Ishikawa (cell line): ENCODE data around the gene RPS14.

Source experiments
- CEBPB ChIP-seq: IDR thresholded peaks from 2 replicates; pipeline ENCODE4 v1.6.1; 2012
- CREB1 ChIP-seq: IDR thresholded peaks from 2 replicates; pipeline ENCODE4 v1.6.1; 2012; ENCODE audit warnings: low read depth
- EGR1 ChIP-seq: IDR thresholded peaks from 2 replicates; pipeline ENCODE4 v1.6.1; 2012
- EP300 ChIP-seq: IDR thresholded peaks from 2 replicates; pipeline ENCODE4 v1.6.1; 2012; ENCODE audit warnings: borderline replicate concordance
- FOXM1 ChIP-seq: IDR thresholded peaks from 2 replicates; pipeline ENCODE4 v1.6.1; 2012; ENCODE audit warnings: low read depth, borderline replicate concordance
- NFIC ChIP-seq: IDR thresholded peaks from 2 replicates; pipeline ENCODE4 v1.6.1; 2012
- RAD21 ChIP-seq: IDR thresholded peaks from 2 replicates; pipeline ENCODE4 v1.6.1; 2012; ENCODE audit warnings: low read depth
- TAF1 ChIP-seq: IDR thresholded peaks from 2 replicates; pipeline ENCODE4 v1.6.1; 2012; ENCODE audit warnings: low read depth, mild to moderate bottlenecking
- TCF12 ChIP-seq: IDR thresholded peaks from 2 replicates; pipeline ENCODE4 v1.6.1; 2012; ENCODE audit warnings: low read depth
- TEAD4 ChIP-seq: IDR thresholded peaks from 2 replicates; pipeline ENCODE4 v1.6.1; 2012
- YY1 ChIP-seq: IDR thresholded peaks from 2 replicates; pipeline ENCODE4 v1.6.1; 2012; ENCODE audit warnings: low read depth
- ZBTB7A ChIP-seq: IDR thresholded peaks from 2 replicates; pipeline ENCODE4 v1.6.1; 2012; ENCODE audit warnings: low read depth
- TF ChIP-seq, protein P1 (sequence below): IDR thresholded peaks from 2 replicates; pipeline ENCODE4 v1.6.1; 2012; ENCODE audit warnings: low read depth, mild to moderate bottlenecking
- TF ChIP-seq, protein P2 (sequence below): IDR thresholded peaks from 2 replicates; pipeline ENCODE4 v1.6.1; 2012
- TF ChIP-seq, protein P3 (sequence below): IDR thresholded peaks from 2 replicates; pipeline ENCODE4 v1.6.1; 2012

The RPS14 gene

DNA sequence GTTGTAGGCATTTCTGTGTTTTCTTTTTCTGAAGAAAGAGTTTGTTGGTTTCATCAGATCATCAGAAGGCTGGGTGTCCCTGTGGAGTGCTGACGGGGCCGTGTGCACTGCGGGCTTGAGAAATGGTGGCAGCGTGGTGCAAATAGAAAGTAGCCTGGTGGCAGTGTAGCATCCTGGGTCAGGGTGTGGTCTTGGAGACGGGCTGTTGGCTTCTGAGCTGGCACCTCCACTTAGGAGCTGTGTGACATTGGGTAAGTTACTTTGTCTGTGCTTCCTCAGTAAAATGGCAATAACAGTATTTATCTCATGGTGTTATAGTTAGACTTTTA is 48.4 kb upstream of the RPS14 start:
- no peak for TF ChIP-seq FOXM1

DNA sequence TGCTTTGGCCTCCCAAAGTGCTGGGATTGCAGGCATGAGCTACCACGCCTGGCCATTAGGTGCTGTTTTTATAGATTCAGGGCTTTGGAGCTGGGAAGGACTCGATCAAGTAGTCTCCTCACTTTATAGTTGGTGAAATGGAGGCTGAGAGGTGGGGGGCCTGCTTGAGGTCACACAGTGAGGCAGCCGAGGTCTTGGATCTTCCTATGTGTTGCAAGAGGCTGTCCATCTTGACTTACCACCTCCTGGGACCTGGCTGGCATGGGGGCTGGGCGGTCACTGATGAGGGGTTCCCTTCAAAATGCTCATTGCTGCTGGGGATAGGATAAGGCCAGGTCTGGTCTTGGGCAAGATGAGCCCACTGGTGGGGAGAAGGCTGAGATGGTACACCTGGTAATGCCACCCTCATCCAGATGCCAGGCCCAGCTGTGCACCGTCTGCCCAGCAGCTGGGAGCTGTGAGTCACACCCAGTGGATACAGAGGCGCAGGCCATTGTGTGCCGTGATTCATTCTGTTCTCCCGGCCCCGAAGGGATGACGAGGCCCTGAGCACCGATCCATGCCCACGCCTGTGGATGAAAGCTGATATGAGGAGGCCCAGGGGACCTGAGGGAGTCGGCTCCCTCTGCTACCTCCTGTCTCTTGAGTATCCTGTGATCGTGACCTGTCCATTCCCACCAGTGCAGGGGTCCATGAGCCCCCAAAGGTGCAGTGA is 47.9 kb upstream of the RPS14 start:
- TF ChIP-seq NFIC (peak; percentile 75), RAD21 (no peak), CREB1 (no peak), EP300 (peak; percentile 94), FOXM1 (peak; percentile 80), CEBPB (peak; percentile 76), ZBTB7A (peak; percentile 52; the same call in 1 of the 2 replicates), TCF12 (peak; percentile 97), EGR1 (no peak), TAF1 (no peak), TEAD4 (peak; percentile 84), YY1 (peak; percentile 36; the same call in 1 of the 2 replicates)
- TF ChIP-seq, protein P1, sequence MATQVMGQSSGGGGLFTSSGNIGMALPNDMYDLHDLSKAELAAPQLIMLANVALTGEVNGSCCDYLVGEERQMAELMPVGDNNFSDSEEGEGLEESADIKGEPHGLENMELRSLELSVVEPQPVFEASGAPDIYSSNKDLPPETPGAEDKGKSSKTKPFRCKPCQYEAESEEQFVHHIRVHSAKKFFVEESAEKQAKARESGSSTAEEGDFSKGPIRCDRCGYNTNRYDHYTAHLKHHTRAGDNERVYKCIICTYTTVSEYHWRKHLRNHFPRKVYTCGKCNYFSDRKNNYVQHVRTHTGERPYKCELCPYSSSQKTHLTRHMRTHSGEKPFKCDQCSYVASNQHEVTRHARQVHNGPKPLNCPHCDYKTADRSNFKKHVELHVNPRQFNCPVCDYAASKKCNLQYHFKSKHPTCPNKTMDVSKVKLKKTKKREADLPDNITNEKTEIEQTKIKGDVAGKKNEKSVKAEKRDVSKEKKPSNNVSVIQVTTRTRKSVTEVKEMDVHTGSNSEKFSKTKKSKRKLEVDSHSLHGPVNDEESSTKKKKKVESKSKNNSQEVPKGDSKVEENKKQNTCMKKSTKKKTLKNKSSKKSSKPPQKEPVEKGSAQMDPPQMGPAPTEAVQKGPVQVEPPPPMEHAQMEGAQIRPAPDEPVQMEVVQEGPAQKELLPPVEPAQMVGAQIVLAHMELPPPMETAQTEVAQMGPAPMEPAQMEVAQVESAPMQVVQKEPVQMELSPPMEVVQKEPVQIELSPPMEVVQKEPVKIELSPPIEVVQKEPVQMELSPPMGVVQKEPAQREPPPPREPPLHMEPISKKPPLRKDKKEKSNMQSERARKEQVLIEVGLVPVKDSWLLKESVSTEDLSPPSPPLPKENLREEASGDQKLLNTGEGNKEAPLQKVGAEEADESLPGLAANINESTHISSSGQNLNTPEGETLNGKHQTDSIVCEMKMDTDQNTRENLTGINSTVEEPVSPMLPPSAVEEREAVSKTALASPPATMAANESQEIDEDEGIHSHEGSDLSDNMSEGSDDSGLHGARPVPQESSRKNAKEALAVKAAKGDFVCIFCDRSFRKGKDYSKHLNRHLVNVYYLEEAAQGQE, result no peak
- TF ChIP-seq, protein P2, sequence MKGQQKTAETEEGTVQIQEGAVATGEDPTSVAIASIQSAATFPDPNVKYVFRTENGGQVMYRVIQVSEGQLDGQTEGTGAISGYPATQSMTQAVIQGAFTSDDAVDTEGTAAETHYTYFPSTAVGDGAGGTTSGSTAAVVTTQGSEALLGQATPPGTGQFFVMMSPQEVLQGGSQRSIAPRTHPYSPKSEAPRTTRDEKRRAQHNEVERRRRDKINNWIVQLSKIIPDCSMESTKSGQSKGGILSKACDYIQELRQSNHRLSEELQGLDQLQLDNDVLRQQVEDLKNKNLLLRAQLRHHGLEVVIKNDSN, result peak; percentile 18; the same call in 1 of the 2 replicates
- TF ChIP-seq, protein P3, sequence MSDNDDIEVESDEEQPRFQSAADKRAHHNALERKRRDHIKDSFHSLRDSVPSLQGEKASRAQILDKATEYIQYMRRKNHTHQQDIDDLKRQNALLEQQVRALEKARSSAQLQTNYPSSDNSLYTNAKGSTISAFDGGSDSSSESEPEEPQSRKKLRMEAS, result peak; percentile 72

DNA sequence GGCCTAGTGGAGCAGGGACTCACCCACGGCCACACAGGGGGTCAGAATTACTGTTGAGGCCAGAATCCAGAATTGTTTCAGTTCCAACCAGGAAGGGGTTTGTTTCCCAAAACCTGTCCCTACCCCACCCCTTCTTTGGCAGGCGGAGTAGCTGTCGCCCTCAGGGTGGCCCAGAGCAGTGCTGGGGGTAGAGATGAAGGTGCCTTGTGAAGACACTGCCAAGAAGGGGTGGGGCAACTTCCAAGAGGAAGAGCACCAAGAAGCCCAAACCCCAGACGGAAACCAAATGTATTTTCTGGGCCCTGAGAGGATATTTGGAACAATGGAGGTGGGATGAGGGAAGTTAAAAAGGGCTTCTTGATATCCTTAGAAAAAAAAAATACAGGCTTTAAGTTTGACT is 47.0 kb upstream of the RPS14 start:
- TF ChIP-seq, protein P1, result no peak
- TF ChIP-seq CEBPB (no peak), CREB1 (no peak), EGR1 (no peak), RAD21 (no peak), EP300 (no peak), TEAD4 (no peak), YY1 (no peak), FOXM1 (no peak), ZBTB7A (no peak), TAF1 (no peak), NFIC (no peak), TCF12 (no peak)
- TF ChIP-seq, protein P3, result no peak
- TF ChIP-seq, protein P2, result no peak

DNA sequence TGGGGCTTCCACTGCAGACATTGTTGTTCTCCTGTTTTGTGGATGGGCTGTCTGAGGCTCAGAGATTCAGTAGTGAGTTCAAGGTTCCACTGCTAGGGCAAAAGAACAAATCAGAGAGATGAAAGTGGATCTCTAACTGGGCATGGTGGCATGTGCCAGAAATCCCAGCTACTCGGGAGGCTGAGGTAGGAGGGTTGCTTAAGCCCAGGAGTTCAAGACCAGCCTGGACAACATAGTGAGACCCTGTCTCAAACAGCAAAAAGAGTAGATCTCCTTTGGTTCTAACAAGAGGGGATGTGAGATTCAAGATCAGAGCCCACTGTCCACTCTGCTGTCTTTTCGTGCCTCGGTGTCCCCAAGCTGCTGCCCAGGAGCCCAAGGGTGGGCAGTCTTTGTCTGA is 46.6 kb upstream of the RPS14 start:
- TF ChIP-seq, protein P3, result no peak

DNA sequence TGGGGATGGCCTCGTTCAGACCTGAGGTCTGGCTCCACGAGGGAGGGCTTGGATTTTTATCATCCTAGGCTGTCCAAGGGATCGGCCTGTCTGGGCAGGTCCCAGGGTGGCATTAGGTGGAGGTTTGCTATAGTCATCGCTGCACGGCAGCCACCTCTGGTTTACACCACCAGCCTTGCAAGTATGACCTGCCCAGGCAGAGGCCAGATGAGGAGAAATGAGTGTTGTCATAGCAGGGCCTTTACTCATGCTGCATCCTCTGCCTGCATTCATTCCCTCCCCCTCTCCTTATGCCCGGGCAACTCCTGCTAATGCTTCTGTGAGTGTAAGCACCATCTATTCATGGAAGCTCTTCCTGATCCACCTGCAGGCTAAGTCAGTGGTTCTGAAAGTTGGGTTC is 43.1 kb upstream of the RPS14 start:
- no peak for TF ChIP-seq RAD21
- TF ChIP-seq EP300, result no peak
- no peak for TF ChIP-seq YY1
- TF ChIP-seq EGR1, result no peak
- no peak for TF ChIP-seq TCF12
- TF ChIP-seq TEAD4, result no peak
- TF ChIP-seq, protein P2, result no peak
- no peak for TF ChIP-seq TAF1
- no peak for TF ChIP-seq FOXM1
- TF ChIP-seq, protein P1, result no peak
- TF ChIP-seq, protein P3, result no peak
- no peak for TF ChIP-seq CEBPB
- TF ChIP-seq NFIC, result no peak
- TF ChIP-seq ZBTB7A, result no peak
- TF ChIP-seq CREB1, result no peak
